ENCODE results near the gene TGFB2.

Gene TGFB2

GRCh38 chr1:218488986-218489385 lies 143.8 kb downstream of the TGFB2 start:
- DNase-seq (ENCODE audit: low spot score): no peak

- no peak for DNase-seq (ENCODE audit: low spot score)
Measured at GRCh38 chr1:218490406-218490922, 145.3 kb downstream of the TGFB2 start.

- no peak for DNase-seq (ENCODE audit: low spot score)
Measured at GRCh38 chr1:218492874-218493273, 147.7 kb downstream of the TGFB2 start.

- no peak for DNase-seq (ENCODE audit: low spot score)
Measured at GRCh38 chr1:218493986-218494385, 148.8 kb downstream of the TGFB2 start.
